IPS-NIHi11 (cell line): ENCODE measurements around the gene GULP1.

Source experiments
- DNase-seq: peaks from one replicate; pipeline ENCODE4 v3.0.0; 2012; ENCODE audit warnings: mixed read lengths, low spot score

GULP1 gene

GRCh38 chr2:188379748-188380147 lies 88.1 kb downstream of the GULP1 start:
- no peak for DNase-seq

GRCh38 chr2:188380280-188380679 lies 88.6 kb downstream of the GULP1 start:
- no peak for DNase-seq

DNA sequence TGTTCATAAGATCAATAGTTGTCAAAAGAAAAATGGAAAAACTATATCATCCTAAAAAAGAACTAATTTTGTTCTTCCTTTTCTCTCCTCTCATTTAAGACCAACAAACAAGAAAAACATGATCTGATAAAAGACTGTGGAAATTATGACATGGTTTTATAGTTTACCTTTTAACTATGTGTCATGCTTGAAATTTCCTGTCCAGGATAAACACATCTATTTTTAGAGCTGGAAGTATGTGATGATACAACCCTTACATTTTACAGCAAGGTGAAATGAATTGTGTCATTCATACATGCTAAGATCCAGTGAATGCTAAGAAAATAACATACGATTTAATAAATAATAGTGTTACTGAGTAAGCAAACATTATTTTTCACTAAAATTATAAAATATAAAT lies 89.9 kb downstream of the GULP1 start:
- no peak for DNase-seq

GRCh38 chr2:188382107-188382506 lies 90.4 kb downstream of the GULP1 start:
- DNase-seq: no peak

DNA sequence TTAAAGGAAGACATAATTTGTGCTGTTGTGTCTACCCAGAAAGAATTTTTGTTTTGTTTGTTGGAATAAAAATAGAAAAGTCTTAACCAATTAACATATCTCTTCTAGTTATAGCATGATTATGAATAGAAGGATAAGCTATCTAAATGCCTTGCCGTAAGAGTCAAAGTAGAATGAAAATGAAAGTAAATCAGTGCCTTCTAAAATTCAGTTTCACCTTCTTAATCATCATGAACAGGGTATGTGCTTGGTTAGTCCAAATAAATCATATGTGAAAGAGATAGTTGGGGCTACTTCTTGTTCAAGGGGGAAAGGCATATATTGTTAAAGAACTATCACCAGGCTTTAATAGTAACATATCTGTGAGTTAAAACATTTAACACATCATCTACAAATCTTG lies 91.5 kb downstream of the GULP1 start:
- no peak for DNase-seq

DNA sequence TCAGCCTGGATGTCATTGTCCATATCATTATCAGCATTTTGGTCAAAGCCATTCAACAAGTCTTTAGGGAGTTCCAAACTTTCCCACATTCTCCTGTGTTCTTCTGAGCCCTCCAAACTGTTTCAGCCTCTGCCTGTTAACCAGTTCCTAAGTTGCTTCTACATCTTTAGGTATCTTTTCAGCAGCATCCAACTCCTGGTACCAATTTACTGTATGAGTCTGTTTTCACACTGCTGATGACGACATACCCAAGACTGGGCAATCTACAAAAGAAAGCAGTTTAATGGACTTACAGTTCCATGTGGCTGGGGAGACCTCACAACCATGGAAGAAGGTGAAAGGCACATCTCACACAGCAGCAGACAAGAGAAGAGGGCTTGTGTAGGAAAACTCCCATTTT lies 94.2 kb downstream of the GULP1 start:
- no peak for DNase-seq

DNA sequence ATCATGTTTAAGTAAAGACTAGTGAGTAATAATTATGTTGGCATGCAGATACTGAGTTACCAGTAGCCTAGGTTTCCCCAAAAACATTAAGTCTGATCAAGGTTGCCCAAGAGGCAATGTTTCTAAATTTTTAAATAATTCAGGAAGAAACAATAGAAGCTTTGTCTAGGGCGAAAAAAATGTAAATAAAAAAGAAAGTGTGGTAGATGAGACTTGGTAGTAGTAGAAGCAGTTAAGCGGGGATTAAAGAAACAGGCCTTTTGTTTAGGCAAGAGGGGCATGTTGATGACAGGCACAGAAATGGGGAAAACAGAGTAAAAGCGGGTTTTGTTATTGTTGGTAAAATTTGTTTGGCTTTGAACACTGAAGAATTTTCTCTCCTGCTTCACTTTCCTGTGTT lies 97.2 kb downstream of the GULP1 start:
- DNase-seq: no peak

- no peak for DNase-seq
Measured at GRCh38 chr2:188391354-188391753, 99.7 kb downstream of the GULP1 start.

DNA sequence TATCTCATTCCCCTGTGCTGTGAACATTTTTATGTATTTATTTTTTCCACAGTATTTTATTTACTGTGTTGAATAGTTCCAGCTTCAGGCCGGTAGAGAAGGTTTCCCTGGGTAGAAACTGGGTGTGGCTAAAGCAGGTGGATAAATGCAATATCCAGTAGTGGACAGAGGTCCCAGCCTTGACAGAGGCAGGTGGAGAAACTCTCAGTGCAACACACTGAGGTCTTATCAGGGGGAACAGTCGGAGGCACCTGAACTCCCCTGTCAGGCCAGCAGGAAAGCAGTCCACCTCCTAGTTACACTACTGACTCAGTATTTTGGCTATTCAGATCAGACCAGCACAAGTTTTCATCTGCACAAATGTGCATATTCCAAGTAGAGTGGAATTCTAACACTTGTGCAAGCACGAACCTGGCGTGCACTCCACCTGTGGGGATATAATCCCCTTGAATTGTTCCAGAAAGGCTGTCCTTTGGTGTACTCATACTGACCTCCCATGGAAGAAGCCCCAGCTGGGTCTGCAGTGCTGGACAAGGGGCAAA lies 103.3 kb downstream of the GULP1 start:
- no peak for DNase-seq

DNA sequence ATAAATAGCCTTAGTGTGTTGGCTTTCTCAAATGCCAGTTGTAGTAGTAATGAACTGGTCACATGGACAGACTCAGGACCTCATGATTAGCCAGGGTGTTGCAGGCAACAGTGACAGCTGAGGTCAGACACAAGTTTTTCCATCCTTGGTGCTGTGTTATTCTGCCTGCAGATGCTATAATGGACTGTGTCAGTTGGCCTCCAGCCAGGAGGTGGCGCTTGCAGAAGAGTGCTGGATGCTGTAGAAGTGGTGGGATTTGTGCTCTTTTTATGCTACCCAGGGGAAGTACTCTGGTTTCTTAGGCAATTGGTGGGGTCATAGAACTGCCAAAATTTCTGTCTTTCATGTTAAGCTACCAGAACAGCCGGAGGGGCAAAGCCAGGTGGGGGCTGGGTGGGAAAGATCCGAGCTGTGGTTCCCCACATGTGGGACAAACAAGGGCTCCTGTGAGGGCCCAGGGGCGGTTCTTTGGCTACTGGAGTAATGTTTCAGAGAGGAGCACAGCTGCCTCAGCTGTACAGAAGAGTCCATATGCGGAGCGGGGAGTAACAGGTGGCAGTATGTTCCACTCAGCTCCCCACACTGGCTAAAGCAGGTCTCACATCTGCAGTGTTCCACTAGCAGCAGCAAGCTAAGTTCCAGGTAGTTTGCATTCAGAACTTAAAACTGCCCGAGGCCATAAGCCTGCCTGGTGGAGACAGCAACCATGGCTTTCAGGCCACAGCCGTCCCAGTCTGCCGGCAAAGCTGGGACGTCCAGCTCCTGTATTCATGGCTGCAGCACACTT lies 104.4 kb downstream of the GULP1 start:
- no peak for DNase-seq

DNA sequence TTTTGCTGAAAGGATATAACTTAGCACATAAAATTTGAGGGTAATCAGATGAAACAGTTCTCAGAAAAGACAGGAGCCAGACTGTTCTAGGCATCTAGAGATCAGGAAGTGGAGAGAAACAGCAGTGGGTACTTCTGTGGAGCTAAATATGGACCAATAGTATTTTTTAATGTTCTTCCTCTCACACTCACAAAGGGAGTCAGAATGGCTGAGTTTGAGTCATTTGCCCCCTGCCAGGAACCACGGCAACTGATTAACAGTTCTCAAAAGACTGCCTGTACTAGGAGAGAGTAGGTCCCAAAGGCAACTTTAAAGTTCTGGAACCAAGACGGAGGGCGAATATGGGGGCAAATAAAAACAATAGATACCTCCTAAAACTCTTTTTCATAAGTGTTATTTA lies 107.5 kb downstream of the GULP1 start:
- no peak for DNase-seq

DNA sequence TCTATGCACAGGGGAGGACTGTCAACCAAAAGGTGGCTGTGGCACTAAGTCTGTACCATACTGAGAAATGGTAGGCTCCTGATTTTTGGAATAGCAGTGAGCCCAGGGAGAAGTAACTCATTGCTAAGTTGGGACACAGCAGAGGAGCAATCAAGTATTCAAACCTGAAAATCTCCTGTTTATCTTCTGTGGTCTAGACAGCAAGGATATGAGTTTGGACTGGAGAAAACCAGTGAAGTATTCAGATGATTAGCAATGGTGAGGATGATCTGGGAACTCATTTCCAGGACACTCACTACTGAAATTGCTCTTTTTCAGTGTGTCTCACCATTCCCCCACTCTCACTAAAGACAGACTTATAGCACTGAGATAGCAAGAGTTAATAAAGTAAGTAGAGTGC lies 112.0 kb downstream of the GULP1 start:
- no peak for DNase-seq

GRCh38 chr2:188404341-188405004 lies 112.8 kb downstream of the GULP1 start:
- no peak for DNase-seq

DNA sequence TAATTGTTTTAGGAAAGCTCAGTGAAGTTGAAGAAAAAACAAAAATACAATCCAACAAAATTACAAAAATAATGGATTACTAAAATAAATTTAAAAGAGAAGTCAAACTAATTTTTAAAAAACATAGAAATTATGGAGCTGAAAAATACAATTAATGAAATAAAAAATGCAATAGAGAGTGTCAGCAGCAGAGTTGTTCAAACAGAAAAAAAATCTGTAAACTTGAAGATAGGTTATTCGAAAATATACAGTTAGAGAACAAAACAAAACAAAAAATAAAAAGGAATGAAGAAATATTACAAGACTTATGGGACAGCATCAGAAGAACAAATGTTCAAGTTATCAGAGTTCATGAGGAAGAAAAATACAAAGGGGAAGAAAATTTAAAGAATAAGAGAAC lies 114.7 kb downstream of the GULP1 start:
- no peak for DNase-seq

- DNase-seq: no peak
Measured at GRCh38 chr2:188410504-188411235, 119.0 kb downstream of the GULP1 start.

DNA sequence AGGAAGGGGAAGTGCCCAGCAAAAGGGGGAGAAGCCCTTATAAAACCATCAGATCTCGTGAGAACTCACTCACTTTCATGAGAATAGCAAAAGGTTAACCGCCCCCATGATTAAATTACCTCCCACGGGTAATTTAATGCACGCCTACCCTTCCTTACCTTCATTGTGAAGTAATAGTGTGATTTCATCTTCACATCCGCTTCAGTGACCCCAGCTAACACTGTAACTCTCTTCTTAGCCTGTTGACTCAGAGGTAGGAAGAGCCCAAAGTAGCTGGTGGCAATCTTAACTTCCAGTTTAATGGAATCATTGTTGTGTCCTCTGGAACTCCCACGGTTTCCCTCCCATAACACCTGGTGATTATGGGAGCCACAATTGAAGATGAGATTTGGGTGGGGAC lies 120.5 kb downstream of the GULP1 start:
- no peak for DNase-seq

- DNase-seq: no peak
Measured at GRCh38 chr2:188414411-188414810, 122.7 kb downstream of the GULP1 start.

GRCh38 chr2:188414869-188415753 lies 123.4 kb downstream of the GULP1 start:
- no peak for DNase-seq

DNA sequence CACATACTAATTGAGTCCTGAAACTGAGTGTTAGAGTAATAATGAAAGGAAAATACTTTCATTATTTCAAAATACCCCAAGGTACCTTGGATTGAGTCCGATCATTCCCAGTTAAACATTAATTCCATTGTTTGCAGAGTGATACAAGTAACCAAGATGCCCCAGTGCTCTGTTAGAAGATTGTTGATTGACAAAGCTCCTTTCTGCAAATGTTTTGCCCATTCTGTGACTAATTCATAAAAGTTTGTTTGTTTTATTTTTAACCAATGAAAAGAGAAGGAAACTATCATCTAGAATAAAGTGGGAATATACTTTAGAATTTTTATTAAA lies 124.0 kb downstream of the GULP1 start:
- no peak for DNase-seq

DNA sequence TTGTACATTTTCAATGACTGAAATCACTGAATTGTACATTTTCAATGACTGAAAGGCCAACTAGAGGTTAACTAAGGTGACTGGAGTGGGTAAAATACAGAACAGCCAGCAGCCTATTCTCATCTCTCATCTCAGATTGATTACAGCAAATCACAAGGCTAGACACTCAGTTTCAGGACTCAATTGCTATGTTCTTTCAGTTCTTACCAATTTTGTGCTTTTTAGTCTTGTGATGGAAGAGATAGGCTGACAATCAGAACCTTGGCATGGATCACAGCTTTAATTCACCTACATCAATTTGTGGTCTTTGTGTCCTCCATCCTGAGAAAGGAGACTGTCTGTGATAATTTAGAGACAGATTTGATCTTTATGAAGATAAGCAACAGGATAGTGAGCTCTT lies 124.7 kb downstream of the GULP1 start:
- DNase-seq: no peak

DNA sequence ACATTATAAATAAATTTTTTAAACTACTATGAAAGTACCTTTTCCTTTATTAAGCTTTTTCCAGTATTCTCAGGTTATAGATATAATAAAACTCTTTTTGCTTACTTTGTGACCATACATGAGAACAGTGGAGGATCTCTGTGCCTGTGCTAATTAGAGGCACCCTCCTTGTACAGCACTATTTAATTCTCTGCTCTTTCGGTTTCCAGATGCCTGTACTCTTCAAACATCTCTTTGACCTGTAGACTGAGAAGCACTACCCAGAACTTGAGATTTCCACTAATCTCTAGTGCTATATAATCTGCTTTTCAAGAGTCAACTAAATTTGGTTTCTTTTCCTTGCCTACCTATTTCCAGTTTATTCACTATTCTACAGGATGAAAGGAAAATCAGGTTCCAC lies 131.1 kb downstream of the GULP1 start:
- DNase-seq: no peak

DNA sequence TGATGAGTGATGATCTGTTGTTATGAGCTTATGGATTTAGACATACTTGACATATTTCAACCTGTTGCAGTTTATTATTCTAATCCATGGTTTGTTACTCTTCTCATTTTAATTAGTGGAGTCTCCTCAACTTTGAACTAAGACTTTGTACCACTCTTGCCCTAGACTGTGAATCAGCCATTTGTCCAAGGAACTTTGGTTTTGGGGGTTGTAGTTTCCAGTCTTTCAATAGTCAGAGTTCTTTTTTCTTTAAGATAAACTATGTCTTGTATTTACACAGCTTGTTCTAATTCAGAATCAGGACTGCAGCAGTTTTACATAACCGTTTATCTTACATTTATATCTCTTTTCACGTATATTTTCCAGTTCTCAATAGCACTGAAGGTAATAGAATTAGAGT lies 133.6 kb downstream of the GULP1 start:
- no peak for DNase-seq
